Panc1 (cell line): ENCODE data around the gene NRCAM.

ENCODE experiments used
- POLR2AphosphoS5 ChIP-seq: IDR thresholded peaks from 2 replicates; pipeline ENCODE4 v1.6.1; 2012; ENCODE audit warnings: mild to moderate bottlenecking, low read depth, low read length, moderate library complexity
- SIN3A ChIP-seq: IDR thresholded peaks from 2 replicates; pipeline ENCODE4 v1.6.1; 2012; ENCODE audit warnings: low read depth, mild to moderate bottlenecking, low read length, moderate library complexity, borderline replicate concordance; ENCODE audit not compliant: insufficient read depth
- TF ChIP-seq, protein P1 (sequence below): fragments of 450-650 bp; IDR thresholded peaks from 2 replicates; pipeline ENCODE4 v1.5.1; 2017; ENCODE audit warnings: mild to moderate bottlenecking
- TF ChIP-seq, protein P2 (sequence below), 2 experiments: IDR thresholded peaks; 2 replicates each; pipeline ENCODE4 v1.6.1; 2011 to 2012; ENCODE audit warnings: low read depth in 2 of 2, control low read depth in 1 of 2, low read length in 1 of 2, mild to moderate bottlenecking in 1 of 2, moderate library complexity in 1 of 2; ENCODE audit not compliant: insufficient read depth in 1 of 2

DNA sequence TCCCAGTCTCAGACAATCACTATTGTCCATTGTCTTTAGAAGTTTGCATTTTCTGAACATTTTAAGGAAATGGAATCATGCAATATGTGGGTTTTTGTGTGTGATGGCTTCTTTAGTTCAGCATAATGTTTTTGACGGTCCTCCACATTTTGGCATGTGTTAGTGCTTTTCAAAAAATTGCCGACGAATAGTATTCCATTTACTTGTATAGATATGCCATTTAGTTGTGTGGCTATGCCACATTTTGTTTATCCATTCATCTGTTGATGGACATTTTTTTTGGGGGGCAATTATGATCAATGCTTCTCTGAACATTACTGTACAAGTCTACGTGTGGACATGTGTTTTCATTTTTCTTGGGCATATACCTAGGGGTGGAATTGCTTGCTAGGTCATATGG is 314.1 kb downstream of the NRCAM start:
- TF ChIP-seq, protein P1, sequence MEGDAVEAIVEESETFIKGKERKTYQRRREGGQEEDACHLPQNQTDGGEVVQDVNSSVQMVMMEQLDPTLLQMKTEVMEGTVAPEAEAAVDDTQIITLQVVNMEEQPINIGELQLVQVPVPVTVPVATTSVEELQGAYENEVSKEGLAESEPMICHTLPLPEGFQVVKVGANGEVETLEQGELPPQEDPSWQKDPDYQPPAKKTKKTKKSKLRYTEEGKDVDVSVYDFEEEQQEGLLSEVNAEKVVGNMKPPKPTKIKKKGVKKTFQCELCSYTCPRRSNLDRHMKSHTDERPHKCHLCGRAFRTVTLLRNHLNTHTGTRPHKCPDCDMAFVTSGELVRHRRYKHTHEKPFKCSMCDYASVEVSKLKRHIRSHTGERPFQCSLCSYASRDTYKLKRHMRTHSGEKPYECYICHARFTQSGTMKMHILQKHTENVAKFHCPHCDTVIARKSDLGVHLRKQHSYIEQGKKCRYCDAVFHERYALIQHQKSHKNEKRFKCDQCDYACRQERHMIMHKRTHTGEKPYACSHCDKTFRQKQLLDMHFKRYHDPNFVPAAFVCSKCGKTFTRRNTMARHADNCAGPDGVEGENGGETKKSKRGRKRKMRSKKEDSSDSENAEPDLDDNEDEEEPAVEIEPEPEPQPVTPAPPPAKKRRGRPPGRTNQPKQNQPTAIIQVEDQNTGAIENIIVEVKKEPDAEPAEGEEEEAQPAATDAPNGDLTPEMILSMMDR: no peak
- TF ChIP-seq POLR2AphosphoS5: no peak
- TF ChIP-seq SIN3A: no peak
- TF ChIP-seq, protein P2, sequence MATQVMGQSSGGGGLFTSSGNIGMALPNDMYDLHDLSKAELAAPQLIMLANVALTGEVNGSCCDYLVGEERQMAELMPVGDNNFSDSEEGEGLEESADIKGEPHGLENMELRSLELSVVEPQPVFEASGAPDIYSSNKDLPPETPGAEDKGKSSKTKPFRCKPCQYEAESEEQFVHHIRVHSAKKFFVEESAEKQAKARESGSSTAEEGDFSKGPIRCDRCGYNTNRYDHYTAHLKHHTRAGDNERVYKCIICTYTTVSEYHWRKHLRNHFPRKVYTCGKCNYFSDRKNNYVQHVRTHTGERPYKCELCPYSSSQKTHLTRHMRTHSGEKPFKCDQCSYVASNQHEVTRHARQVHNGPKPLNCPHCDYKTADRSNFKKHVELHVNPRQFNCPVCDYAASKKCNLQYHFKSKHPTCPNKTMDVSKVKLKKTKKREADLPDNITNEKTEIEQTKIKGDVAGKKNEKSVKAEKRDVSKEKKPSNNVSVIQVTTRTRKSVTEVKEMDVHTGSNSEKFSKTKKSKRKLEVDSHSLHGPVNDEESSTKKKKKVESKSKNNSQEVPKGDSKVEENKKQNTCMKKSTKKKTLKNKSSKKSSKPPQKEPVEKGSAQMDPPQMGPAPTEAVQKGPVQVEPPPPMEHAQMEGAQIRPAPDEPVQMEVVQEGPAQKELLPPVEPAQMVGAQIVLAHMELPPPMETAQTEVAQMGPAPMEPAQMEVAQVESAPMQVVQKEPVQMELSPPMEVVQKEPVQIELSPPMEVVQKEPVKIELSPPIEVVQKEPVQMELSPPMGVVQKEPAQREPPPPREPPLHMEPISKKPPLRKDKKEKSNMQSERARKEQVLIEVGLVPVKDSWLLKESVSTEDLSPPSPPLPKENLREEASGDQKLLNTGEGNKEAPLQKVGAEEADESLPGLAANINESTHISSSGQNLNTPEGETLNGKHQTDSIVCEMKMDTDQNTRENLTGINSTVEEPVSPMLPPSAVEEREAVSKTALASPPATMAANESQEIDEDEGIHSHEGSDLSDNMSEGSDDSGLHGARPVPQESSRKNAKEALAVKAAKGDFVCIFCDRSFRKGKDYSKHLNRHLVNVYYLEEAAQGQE (IDR thresholded peaks at IDR 0.05; ENCODE audit: insufficient read depth in 1 of 2, low read depth in 2 of 2, low read length in 1 of 2): no peak
